H1 (cell line): ENCODE measurements around the gene ATP6V0A1. TPM values are rescaled to one million over a fixed set of nuclear protein-coding genes. Genes with fewer than 3 reads are reported as not detected.

Source experiments
- CTCF ChIP-seq, 3 experiments: IDR thresholded peaks; 1 replicate in 2 of 3; 2 replicates in 1 of 3; pipeline versions ENCODE4 v1.5.1 to v1.6.1; 2011; ENCODE audit warnings: low read length in 3 of 3, mild to moderate bottlenecking in 3 of 3, inconsistent platforms in 2 of 3, low read depth in 1 of 3, moderate library complexity in 1 of 3; ENCODE audit not compliant: insufficient read depth in 1 of 3; ENCODE audit errors: control extremely low read depth in 1 of 3
- polyA plus RNA-seq, 7 experiments: library from polyadenylated mRNA; depleted of rRNA in 3 of 7; stranded (reverse) in 5 of 7; unstranded in 2 of 7; fragments of >200 nt in 5 of 7; fragments of 200-250 nt in 2 of 7; gene quantifications; 1 replicate in 5 of 7; 2 replicates in 1 of 7; 4 replicates in 1 of 7; pipeline versions ENCODE4 v1.2.1 to v1.2.3, GENCODE V29; 2011 to 2013; ENCODE audit warnings: missing spikeins in 2 of 7, mixed read lengths in 2 of 7
- total RNA-seq: library from RNA; stranded (reverse); fragmentation: NEBNext Ultra II Directional; extraction: Animal tissue kit (Norgen Biotek cat#: 25700); gene quantifications from 2 replicates; pipeline ENCODE4 v1.2.1, GENCODE V29; 2021

The ATP6V0A1 gene
- total and polyA plus RNA-seq, 2 of the 8 experiments (the other 6 are each of a cell fraction or from before 2014, with no cell fraction given) = 55.3 to 63.4 TPM

GRCh38 chr17:42422958-42423712, 35.5 kb upstream of the ATP6V0A1 start, which contains the start of gene CAVIN1 (continued):
- TF ChIP-seq CTCF (IDR thresholded peaks at IDR 0.05; ENCODE audit: control extremely low read depth in 1 of 3, insufficient read depth in 1 of 3, low read depth in 1 of 3, low read length in 3 of 3) = no peak
